ENCODE results near the gene EXO1. TPM values are rescaled to one million over a fixed set of nuclear protein-coding genes. Genes with fewer than 3 reads are reported as not detected.

EXO1 gene
- total and polyA plus RNA-seq, 2 experiments from 2014 or later, result 3.4 to 3.5 TPM

- H3K27ac ChIP-seq, result no peak overlapping the region
- no peaks in the 10 kb centered on the region for H3K27me3 ChIP-seq
- H3K4me1 ChIP-seq (ENCODE audit: low read depth), result no peaks in the 10 kb centered on the region
- no peak overlapping the region for H3K4me3 ChIP-seq
- TF ChIP-seq, protein P1, sequence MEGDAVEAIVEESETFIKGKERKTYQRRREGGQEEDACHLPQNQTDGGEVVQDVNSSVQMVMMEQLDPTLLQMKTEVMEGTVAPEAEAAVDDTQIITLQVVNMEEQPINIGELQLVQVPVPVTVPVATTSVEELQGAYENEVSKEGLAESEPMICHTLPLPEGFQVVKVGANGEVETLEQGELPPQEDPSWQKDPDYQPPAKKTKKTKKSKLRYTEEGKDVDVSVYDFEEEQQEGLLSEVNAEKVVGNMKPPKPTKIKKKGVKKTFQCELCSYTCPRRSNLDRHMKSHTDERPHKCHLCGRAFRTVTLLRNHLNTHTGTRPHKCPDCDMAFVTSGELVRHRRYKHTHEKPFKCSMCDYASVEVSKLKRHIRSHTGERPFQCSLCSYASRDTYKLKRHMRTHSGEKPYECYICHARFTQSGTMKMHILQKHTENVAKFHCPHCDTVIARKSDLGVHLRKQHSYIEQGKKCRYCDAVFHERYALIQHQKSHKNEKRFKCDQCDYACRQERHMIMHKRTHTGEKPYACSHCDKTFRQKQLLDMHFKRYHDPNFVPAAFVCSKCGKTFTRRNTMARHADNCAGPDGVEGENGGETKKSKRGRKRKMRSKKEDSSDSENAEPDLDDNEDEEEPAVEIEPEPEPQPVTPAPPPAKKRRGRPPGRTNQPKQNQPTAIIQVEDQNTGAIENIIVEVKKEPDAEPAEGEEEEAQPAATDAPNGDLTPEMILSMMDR (IDR thresholded peaks at IDR 0.05; ENCODE audit: low read depth, low read length), result no peak
- H3K36me3 ChIP-seq, result no peaks in the 10 kb centered on the region
- H3K9me3 ChIP-seq (ENCODE audit: low read depth), result no peaks in the 10 kb centered on the region
- no peak for DNase-seq (ENCODE audit: low read depth in 1 of 2, low spot score in 1 of 2)
Observed at GRCh38 chr1:241810769-241811405, 37.1 kb upstream of the EXO1 start.

- H3K4me3 ChIP-seq, result no peak overlapping the region
- peaks cover 3% of the 10 kb centered on the region for H3K27me3 ChIP-seq
- TF ChIP-seq, protein P1 (IDR thresholded peaks at IDR 0.05; ENCODE audit: low read depth, low read length), result no peak
- no peak overlapping the region for H3K27ac ChIP-seq
- no peaks in the 10 kb centered on the region for H3K36me3 ChIP-seq
- DNase-seq (ENCODE audit: low read depth in 1 of 2, low spot score in 1 of 2), result no peak
- no peaks in the 10 kb centered on the region for H3K9me3 ChIP-seq (ENCODE audit: low read depth)
- H3K4me1 ChIP-seq (ENCODE audit: low read depth), result no peaks in the 10 kb centered on the region
Observed at GRCh38 chr1:241813768-241814320, 34.2 kb upstream of the EXO1 start.

- Histone ChIP-seq H3K36me3 (no peaks in the 10 kb centered on the region), H3K9me3 (ENCODE audit: low read depth) (no peaks in the 10 kb centered on the region), H3K4me1 (ENCODE audit: low read depth) (no peaks in the 10 kb centered on the region), H3K27ac (no peak overlapping the region), H3K4me3 (no peak overlapping the region), H3K27me3 (peaks cover 3% of the 10 kb centered on the region)
- TF ChIP-seq, protein P1 (IDR thresholded peaks at IDR 0.05; ENCODE audit: low read depth, low read length), result no peak
- DNase-seq (ENCODE audit: low read depth in 1 of 2, low spot score in 1 of 2), result no peak
Observed at GRCh38 chr1:241816008-241816407, 32.0 kb upstream of the EXO1 start.

GRCh38 chr1:241817331-241817792 is 30.6 kb upstream of the EXO1 start:
- Histone ChIP-seq H3K27me3 (peaks cover 3% of the 10 kb centered on the region), H3K4me3 (no peak overlapping the region), H3K4me1 (ENCODE audit: low read depth) (no peaks in the 10 kb centered on the region), H3K27ac (no peak overlapping the region), H3K9me3 (ENCODE audit: low read depth) (no peaks in the 10 kb centered on the region), H3K36me3 (no peaks in the 10 kb centered on the region)
- TF ChIP-seq, protein P1 (IDR thresholded peaks at IDR 0.05; ENCODE audit: low read depth, low read length), result no peak
- DNase-seq (ENCODE audit: low read depth in 1 of 2, low spot score in 1 of 2), result no peak

- Histone ChIP-seq H3K4me1 (ENCODE audit: low read depth) (no peaks in the 10 kb centered on the region), H3K9me3 (ENCODE audit: low read depth) (no peaks in the 10 kb centered on the region), H3K36me3 (no peaks in the 10 kb centered on the region), H3K4me3 (no peak overlapping the region), H3K27me3 (peaks cover 3% of the 10 kb centered on the region), H3K27ac (no peak overlapping the region)
- TF ChIP-seq, protein P1 (IDR thresholded peaks at IDR 0.05; ENCODE audit: low read depth, low read length), result no peak
- no peak for DNase-seq (ENCODE audit: low read depth in 1 of 2, low spot score in 1 of 2)
Observed at GRCh38 chr1:241817956-241818612, 29.9 kb upstream of the EXO1 start.
